Testis (tissue), 3 donors: Measurements from ENCODE around the gene CPXM2. TPM values are rescaled to one million over a fixed set of nuclear protein-coding genes. Genes with fewer than 3 reads are reported as not detected.

Experiments
- DNase-seq: peaks from one replicate; pipeline ENCODE4 v3.0.0-alpha.2; 2019
- H3K27ac ChIP-seq, 2 donors: fragments of 200-600 bp; sonication (generic); one replicate each; pipeline ENCODE4 v1.5.1; 2019
- H3K27me3 ChIP-seq: fragments of 200-600 bp; sonication (generic); one replicate; pipeline ENCODE4 v1.5.1; 2019
- H3K36me3 ChIP-seq: fragments of 200-600 bp; sonication (generic); one replicate; pipeline ENCODE4 v1.5.1; 2017; ENCODE audit warnings: low read depth; ENCODE audit errors: missing control alignments
- H3K4me1 ChIP-seq: fragments of 200-600 bp; sonication (generic); one replicate; pipeline ENCODE4 v1.5.1; 2019
- H3K4me3 ChIP-seq, 2 donors: fragments of 200-600 bp; sonication (generic); one replicate each; pipeline ENCODE4 v1.5.1; 2017 to 2019
- H3K9me3 ChIP-seq: fragments of 200-600 bp; sonication (generic); one replicate; pipeline ENCODE4 v1.5.1; 2017
- CTCF ChIP-seq, 3 experiments: fragments of 450-650 bp in 2 of 3; fragments of 200-600 bp in 1 of 3; sonication (generic) in 1 of 3; IDR thresholded peaks; one replicate each; pipeline ENCODE4 v1.5.1; 2016 to 2019; ENCODE audit warnings: antibody characterized with exemption in 3 of 3, mild to moderate bottlenecking in 2 of 3, moderate library complexity in 1 of 3
- POLR2A ChIP-seq: fragments of 450-650 bp; IDR thresholded peaks from one replicate; pipeline ENCODE4 v1.6.1; 2017; ENCODE audit warnings: antibody characterized with exemption, mild to moderate bottlenecking, moderate library complexity
- WGBS, 2 donors: methylation state at CpG; one replicate each; pipeline ENCODE4 v1.1.5; 2018; 5-methylcytosine and 5-hydroxymethylcytosine counted together
- intact Hi-C: fragments of 100-400 bp; cut with DNase I; formaldehyde crosslinking; loops from one replicate; pipeline ENCODE4 v1.15.1; 2023; ENCODE audit warnings: low total_unique reads
- polyA plus RNA-seq: library from polyadenylated mRNA; stranded (reverse); fragments of 350-450 nt; fragmentation: Illumina TruSeq; extraction: RNeasy Lipid Tissue Mini Kit (QIAGEN cat#74804); gene quantifications from one replicate; pipeline ENCODE4 v1.2.3, GENCODE V29; 2014; ENCODE audit warnings: low read depth, low replicate concordance; ENCODE audit not compliant: insufficient read depth
- total RNA-seq, 2 donors: library from RNA; depleted of rRNA; stranded (reverse); fragments of >200 nt; gene quantifications; one replicate each; pipeline ENCODE4 v1.2.3, GENCODE V29; 2016

The CPXM2 gene
- total and polyA plus RNA-seq, 3 donors from 2014 or later: 16.0 to 40.0 (median 17.5) TPM

- WGBS, 2 donors: 69 to 80% methylated on average over 7 of the region's 7 CpGs
- Histone ChIP-seq H3K27ac (no peak overlapping the region), H3K36me3 (no peaks in the 10 kb centered on the region), H3K9me3 (no peaks in the 10 kb centered on the region), H3K27me3 (no peaks in the 10 kb centered on the region), H3K4me1 (no peaks in the 10 kb centered on the region), H3K4me3 (no peak overlapping the region)
- TF ChIP-seq CTCF (IDR thresholded peaks at IDR 0.05) (no peak), POLR2A (no peak)
- intact Hi-C loops: no loop called here
- DNase-seq: no peak
Observed at GRCh38 chr10:123926401-123927264, 35.0 kb upstream of the CPXM2 start.

- Histone ChIP-seq H3K36me3 (no peaks in the 10 kb centered on the region), H3K27ac (no peak overlapping the region), H3K9me3 (no peaks in the 10 kb centered on the region), H3K27me3 (no peaks in the 10 kb centered on the region), H3K4me1 (no peaks in the 10 kb centered on the region), H3K4me3 (no peak overlapping the region)
- no peak for DNase-seq
- intact Hi-C loops: no loop called here
- 72 to 84% methylated on average over 2 of the region's 2 CpGs for WGBS, 2 donors
- TF ChIP-seq CTCF (IDR thresholded peaks at IDR 0.05) (no peak), POLR2A (no peak)
Observed at GRCh38 chr10:123922126-123922525, 30.5 kb upstream of the CPXM2 start.

- WGBS, 2 donors: 85 to 91% methylated on average over 3 of the region's 3 CpGs
- Histone ChIP-seq H3K9me3 (no peaks in the 10 kb centered on the region), H3K27ac (no peak overlapping the region), H3K36me3 (no peaks in the 10 kb centered on the region), H3K27me3 (no peaks in the 10 kb centered on the region), H3K4me3 (no peak overlapping the region), H3K4me1 (no peaks in the 10 kb centered on the region)
- intact Hi-C loops: no loop called here
- no peak for TF ChIP-seq POLR2A
- no peak for TF ChIP-seq CTCF (IDR thresholded peaks at IDR 0.05)
- DNase-seq: no peak
Observed at GRCh38 chr10:123916775-123917174, 25.2 kb upstream of the CPXM2 start.

- Histone ChIP-seq H3K27me3 (no peaks in the 10 kb centered on the region), H3K27ac (no peak overlapping the region), H3K36me3 (no peaks in the 10 kb centered on the region), H3K4me1 (no peaks in the 10 kb centered on the region), H3K4me3 (no peak overlapping the region), H3K9me3 (no peaks in the 10 kb centered on the region)
- intact Hi-C loops: no loop called here
- no peak for TF ChIP-seq POLR2A
- no peak for TF ChIP-seq CTCF (IDR thresholded peaks at IDR 0.05)
- 28 to 34% methylated on average over 7 to 8 of the region's 8 CpGs for WGBS, 2 donors
- no peak for DNase-seq
Observed at GRCh38 chr10:123913688-123914268, 22.2 kb upstream of the CPXM2 start.
